ENCODE data around the gene ADAM10.

ADAM10 gene

DNA sequence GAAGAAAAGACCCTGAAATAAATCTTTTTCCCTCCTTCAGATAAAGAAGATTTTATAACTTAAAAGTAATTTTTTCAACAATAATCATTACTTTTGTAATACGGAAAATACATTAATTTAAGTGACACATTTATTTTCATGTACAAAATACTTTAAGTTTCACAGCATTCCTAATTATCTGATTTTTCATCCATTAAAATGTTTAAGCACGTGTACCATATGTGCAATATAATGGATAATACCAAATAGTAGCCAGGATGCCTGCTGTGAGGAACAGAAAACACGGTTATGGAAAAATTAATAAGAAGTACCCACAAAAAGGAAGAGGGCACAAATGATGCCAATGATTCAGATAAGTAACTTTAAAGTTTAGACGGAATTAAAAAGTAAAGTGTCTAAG is 33.5 kb downstream of the ADAM10 start:
- no peak for DNase-seq (ENCODE audit: low read depth in 2 of 2)

- no peak for DNase-seq (ENCODE audit: low read depth in 2 of 2)
Measured at GRCh38 chr15:58715266-58715917, 34.1 kb downstream of the ADAM10 start.

GRCh38 chr15:58710701-58711100 is 38.8 kb downstream of the ADAM10 start:
- no peak for DNase-seq (ENCODE audit: low read depth in 2 of 2)

DNA sequence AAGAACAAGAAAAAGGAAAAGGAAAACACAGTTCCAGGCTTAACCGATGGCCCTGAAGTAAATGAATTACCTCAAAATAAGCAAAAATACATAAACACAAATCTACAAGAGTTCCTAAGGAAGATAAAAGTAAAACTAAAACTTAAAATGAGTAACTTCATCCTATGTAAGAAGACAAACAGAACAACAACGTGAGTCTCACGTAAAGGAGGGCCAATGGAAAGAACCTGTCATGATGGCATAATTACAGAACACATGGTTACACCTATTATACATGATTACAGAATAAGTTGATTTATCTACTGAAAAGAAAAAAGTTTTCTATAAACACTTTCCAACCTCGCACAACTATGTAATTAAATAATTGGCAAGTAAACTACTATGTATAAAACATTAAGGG is 42.1 kb downstream of the ADAM10 start:
- DNase-seq (ENCODE audit: low read depth in 2 of 2) = no peak

DNA sequence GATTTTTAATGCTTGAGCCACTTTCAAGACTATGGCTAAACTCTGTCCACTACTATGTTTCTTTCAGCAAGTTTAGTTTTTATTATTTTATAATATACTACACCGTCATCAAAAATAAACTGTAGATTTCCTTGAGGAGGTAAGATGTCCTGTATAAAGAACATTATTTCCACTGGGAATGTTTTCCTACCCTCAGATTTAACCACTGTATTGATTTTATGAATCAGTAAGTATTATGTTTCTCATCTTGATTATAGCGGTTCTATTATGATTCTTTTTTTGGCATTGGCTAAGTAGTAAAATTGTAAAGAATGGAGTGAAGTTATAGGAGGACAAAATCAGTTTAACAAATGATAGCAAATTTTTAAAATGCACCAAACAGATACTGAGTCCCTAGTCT is 44.4 kb downstream of the ADAM10 start:
- DNase-seq (ENCODE audit: low read depth in 2 of 2) = no peak

DNA sequence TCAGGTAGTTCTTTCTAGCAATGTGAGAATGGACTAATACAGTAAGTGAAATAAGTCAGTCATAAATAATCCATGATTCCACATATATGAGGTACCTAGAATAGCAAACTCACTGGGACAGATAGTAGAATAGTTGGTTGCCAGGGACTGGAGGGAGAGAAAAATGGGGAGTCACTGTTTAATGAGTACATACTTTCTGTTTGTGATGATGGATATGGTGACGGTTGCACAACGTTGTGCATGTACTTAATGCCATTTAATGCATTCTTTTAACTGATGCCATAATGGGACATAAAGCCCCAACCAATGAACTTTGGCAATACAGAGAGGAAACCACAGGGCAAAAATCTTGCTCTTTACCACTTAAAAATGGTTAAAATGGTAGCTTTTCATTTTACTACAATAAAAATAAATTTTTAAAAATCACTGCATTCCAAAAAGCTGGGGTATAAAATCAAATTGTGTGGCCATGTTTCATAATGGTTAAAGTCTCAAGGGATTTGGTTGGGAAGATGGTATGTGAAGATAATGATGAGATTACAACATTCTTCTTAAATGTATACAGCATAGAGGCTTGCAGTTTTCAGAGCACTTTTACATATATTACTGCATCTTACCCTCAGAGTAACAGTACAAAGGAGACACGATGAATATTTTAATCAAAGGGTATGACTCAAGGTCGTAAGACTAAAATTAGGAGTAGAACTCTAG is 45.2 kb downstream of the ADAM10 start:
- DNase-seq (ENCODE audit: low read depth in 2 of 2) = no peak

DNA sequence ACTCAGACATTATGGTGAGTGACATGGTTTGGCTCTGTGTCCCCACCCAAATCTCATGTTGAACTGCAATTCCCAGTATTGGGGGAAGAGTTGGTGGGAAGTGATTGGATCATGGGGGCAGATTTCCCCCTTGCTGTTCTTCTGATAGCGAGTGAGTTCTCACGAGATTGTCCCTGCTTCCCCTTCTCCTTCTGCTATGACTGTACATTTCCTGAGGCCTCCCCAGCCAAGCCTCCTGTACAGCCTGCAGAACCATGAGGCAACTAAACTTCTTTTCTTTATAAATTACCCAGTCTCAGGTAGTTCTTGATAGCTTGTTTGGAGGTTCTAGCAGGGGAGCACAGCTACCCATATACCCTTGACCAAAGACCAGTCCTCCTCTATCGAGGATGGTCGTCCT is 45.9 kb downstream of the ADAM10 start:
- DNase-seq (ENCODE audit: low read depth in 2 of 2) = no peak

- DNase-seq (ENCODE audit: low read depth in 2 of 2) = no peak
Measured at GRCh38 chr15:58702233-58702632, 47.3 kb downstream of the ADAM10 start.

GRCh38 chr15:58701376-58701775 is 48.1 kb downstream of the ADAM10 start:
- no peak for DNase-seq (ENCODE audit: low read depth in 2 of 2)

GRCh38 chr15:58699769-58700168 is 49.7 kb downstream of the ADAM10 start:
- no peak for DNase-seq (ENCODE audit: low read depth in 2 of 2)

GRCh38 chr15:58698887-58699641 is 50.4 kb downstream of the ADAM10 start:
- DNase-seq (ENCODE audit: low read depth in 2 of 2) = no peak

DNA sequence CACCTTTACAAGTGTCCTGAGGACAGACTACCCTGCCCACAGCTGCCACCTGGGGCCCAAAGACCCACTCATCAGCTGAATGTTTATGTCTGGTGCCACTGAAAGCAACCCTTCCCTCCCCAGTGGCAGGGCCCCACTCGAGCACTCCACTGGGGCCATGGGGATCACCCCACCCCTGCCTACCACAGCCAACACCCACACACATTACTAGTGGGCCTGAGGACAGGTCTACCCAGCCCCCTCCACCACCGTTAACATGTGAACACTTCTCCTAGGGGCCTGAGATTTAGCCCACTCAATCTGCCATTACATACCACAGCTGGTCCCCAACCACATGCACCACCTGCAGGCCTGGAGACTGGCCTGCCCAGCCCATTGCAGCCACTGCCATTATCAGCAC is 52.3 kb downstream of the ADAM10 start:
- no peak for DNase-seq (ENCODE audit: low read depth in 2 of 2)

GRCh38 chr15:58696738-58697137 is 52.8 kb downstream of the ADAM10 start:
- no peak for DNase-seq (ENCODE audit: low read depth in 2 of 2)

DNA sequence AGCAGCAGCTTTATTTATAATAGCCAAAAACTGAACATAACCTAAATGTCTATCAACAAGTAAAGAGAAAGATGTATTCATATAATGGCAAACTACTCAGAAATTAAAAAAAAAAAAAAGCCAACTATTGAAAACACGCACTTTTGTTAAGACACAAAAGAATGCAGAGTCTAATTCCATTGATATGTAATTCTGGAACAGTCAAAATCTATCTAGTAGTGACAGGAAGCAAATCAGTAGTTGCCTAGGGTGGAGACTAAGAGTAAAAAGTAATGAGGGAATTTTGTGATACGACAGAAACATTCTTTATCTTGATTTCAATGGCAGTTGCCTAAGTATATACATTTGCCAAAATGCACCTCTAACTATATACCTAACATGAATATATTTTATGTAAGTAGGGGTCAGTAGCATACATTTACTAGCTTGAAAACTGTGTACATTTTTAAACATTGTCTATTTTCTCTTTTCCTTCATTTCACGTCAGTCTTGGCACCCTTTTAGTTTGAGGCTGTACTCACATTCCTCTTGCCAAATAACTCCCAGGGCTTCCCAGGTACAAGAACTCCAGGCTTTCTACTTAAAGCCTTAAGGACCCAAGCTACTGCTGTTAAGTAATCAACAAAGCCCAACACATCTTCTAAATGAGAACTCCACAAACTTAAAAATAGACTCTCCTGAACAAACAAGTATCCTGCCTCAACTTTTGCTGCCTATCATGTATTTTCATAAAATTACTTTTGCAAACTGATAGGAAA is 54.7 kb downstream of the ADAM10 start:
- DNase-seq (ENCODE audit: low read depth in 2 of 2) = no peak

- no peak for DNase-seq (ENCODE audit: low read depth in 2 of 2)
Measured at GRCh38 chr15:58690703-58691102, 58.8 kb downstream of the ADAM10 start.

DNA sequence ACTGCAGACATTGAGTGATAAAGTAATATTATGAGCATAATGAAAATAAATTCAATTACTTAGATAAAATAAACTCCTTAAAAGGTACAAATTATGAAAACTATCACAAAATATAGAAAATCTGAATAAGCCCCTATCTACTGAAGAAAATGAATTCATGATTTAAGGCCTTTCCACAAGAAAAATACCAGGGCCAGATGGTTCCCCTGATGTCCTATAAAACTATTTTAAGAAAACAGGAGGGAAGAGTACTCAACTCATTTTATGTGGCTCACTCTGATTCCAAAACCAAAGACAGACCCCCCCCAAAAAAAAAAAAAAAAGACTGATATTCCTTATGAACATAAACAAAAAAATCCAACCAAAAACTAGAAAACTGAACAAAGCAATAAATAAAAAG is 59.9 kb downstream of the ADAM10 start:
- no peak for DNase-seq (ENCODE audit: low read depth in 2 of 2)

GRCh38 chr15:58686286-58686685 is 63.2 kb downstream of the ADAM10 start:
- DNase-seq (ENCODE audit: low read depth in 2 of 2) = no peak

DNA sequence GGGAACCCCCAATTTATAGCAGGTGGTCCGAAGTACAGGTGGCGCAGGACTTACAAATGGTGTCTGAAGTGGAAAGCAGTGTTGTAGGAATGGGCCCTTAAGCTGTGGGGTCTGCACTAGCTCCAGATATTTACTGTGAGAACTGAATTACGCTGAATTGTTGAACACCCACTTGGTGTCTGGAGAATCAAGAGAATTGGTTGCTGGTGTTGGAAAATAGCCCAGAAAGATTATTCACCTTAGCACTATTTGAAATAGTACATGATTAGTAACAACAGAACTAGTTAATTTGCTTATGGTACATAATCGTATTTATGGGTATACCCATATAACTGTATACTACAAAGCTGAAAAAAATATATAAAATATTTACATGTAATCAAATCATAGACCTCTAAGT is 64.8 kb downstream of the ADAM10 start:
- DNase-seq (ENCODE audit: low read depth in 2 of 2) = no peak

DNA sequence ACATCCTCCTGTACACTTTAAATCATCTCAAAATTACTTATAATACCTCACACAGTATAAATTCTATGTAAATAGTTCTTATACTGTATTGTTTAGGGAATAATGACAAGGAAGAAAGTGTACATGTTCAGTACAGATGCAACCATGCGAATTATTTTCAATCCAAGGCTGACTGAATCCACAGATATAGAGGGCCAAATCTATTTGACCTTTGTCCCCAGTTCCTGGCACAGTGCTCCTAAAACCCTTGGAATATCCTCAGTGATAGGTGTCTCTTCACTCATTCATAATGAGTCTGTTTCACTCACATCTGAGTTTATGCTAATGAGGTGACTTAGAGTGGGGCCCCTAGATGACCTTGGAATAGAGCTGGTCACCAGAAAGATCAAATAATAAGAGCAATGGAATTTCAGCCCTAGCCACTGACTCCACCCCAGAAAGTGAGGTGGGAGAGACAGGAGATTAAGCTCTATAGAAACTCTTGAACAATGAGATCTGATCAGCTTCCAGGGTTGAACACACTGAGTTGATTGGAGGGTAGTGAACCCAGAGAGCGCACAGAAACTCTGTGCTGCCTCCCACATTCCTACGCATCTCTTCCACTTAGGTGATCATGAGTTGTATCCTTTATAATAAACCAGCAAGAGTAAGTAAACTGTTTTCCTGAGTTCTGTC is 65.3 kb downstream of the ADAM10 start:
- no peak for DNase-seq (ENCODE audit: low read depth in 2 of 2)

DNA sequence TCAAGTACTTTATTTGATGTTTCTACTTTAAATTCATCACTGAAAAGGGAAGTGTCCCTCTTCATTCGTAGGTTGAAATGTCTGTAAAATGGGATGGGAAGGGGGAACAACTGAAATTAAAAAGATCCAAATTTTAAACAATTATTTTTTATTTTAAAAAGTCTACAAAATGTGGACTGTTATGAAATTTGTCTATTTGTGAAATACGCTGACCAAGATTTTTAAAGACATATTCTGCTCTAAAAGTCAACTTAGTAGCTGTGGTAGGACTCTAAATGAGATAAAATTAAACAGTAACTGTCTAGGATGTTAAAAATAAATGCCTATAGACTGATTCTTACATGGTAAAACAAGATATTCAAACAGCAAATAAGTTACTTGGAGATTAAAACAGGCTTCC is 67.3 kb downstream of the ADAM10 start:
- no peak for DNase-seq (ENCODE audit: low read depth in 2 of 2)

GRCh38 chr15:58678683-58679082 is 70.8 kb downstream of the ADAM10 start:
- DNase-seq (ENCODE audit: low read depth in 2 of 2) = no peak

GRCh38 chr15:58677426-58677825 is 72.1 kb downstream of the ADAM10 start:
- no peak for DNase-seq (ENCODE audit: low read depth in 2 of 2)
